Stimulated activated CD8-positive, alpha-beta memory T cell treated with anti-CD3 and anti-CD28 coated beads, Interleukin-15, amount 100 ng/mL, for 24 hours (primary cell): ENCODE results near the gene ZBTB48.
"Not testable (repeated sequence)": the region's sequence is repeated elsewhere in the genome, so short reads cannot be mapped to it uniquely, and the experiment has no call there.

Experiments
- DNase-seq: peaks from one replicate; pipeline ENCODE4 v3.0.0-alpha.2; 2020; ENCODE audit warnings: low read depth

ZBTB48 gene

GRCh38 chr1:6635910-6636760 is 56.3 kb downstream of the ZBTB48 start:
- no peak for DNase-seq

GRCh38 chr1:6636778-6637177 is 57.0 kb downstream of the ZBTB48 start:
- DNase-seq: not testable (repeated sequence)

- DNase-seq: no peak
Measured at GRCh38 chr1:6637770-6638169, 58.0 kb downstream of the ZBTB48 start.

- no peak for DNase-seq
Measured at GRCh38 chr1:6638226-6638625, 58.4 kb downstream of the ZBTB48 start.
